Measurements from ENCODE around the gene GRIK4.

GRIK4 gene

GRCh38 chr11:120706257-120706656, 194.7 kb downstream of the GRIK4 start:
- Histone ChIP-seq H3K9me3 (ENCODE audit: severe bottlenecking) (no peaks in the 10 kb centered on the region), H3K27ac (ENCODE audit: poor library complexity, severe bottlenecking) (no peak overlapping the region), H3K27me3 (ENCODE audit: insufficient read depth, poor library complexity, severe bottlenecking) (no peaks in the 10 kb centered on the region), H3K4me1 (ENCODE audit: insufficient read depth, poor library complexity, severe bottlenecking) (peaks cover 3% of the 10 kb centered on the region), H3K36me3 (ENCODE audit: low read depth) (no peaks in the 10 kb centered on the region), H3K4me3 (ENCODE audit: severe bottlenecking) (no peak overlapping the region)
- no peak for TF ChIP-seq CTCF (IDR thresholded peaks at IDR 0.05; ENCODE audit: poor library complexity, severe bottlenecking)
- DNase-seq (ENCODE audit: low spot score), result no peak
- no peak for ATAC-seq (ENCODE audit: low read depth)

DNA sequence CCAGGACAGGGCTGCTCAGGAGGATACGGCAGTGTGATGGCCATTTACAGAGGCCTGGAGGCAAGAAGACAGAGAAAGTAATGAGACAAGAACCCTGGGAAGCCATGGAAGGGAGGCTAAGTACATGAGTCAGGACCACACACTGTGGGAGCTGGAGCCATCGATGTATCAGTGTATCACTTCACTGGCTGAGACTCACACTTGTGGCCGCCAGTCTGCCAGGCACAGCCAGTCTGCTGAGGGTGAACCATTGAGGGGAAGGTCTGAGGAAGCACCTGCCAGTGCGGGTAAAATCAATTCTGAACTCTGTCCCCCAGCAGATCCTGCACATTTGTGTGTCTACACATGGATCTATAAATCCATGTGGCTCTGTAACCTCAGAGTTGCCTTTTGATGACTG, 195.6 kb downstream of the GRIK4 start:
- ATAC-seq (ENCODE audit: low read depth) (no peak), DNase-seq (ENCODE audit: low spot score) (no peak)
- H3K9me3 ChIP-seq (ENCODE audit: severe bottlenecking), result no peaks in the 10 kb centered on the region
- no peaks in the 10 kb centered on the region for H3K36me3 ChIP-seq (ENCODE audit: low read depth)
- no peak overlapping the region for H3K4me3 ChIP-seq (ENCODE audit: severe bottlenecking)
- H3K27ac ChIP-seq (ENCODE audit: poor library complexity, severe bottlenecking), result no peak overlapping the region
- TF ChIP-seq CTCF (IDR thresholded peaks at IDR 0.05; ENCODE audit: poor library complexity, severe bottlenecking), result no peak
- H3K27me3 ChIP-seq (ENCODE audit: insufficient read depth, poor library complexity, severe bottlenecking), result no peaks in the 10 kb centered on the region
- peaks cover 3% of the 10 kb centered on the region for H3K4me1 ChIP-seq (ENCODE audit: insufficient read depth, poor library complexity, severe bottlenecking)

DNA sequence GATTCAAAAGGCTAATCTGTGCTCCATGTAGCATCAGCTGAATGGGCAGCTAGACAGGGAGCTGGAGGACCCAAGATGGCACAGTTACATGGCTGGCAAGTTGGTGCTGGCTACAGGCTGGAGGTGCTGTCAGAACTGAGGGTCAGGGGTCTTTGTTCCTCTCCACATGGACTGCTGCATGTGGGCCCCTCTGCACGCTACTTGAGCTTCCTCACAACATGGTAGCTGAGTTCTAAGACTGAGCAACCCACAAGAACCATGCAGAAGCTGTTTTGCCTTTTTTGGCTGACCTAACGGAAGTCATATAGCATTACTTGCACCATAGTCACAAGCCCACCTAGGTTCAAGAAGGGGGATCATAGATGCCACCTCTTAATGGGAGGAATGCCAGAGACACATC, 196.1 kb downstream of the GRIK4 start:
- Histone ChIP-seq H3K4me1 (ENCODE audit: insufficient read depth, poor library complexity, severe bottlenecking) (peaks cover 3% of the 10 kb centered on the region), H3K27ac (ENCODE audit: poor library complexity, severe bottlenecking) (no peak overlapping the region), H3K36me3 (ENCODE audit: low read depth) (no peaks in the 10 kb centered on the region), H3K4me3 (ENCODE audit: severe bottlenecking) (no peak overlapping the region), H3K9me3 (ENCODE audit: severe bottlenecking) (no peaks in the 10 kb centered on the region), H3K27me3 (ENCODE audit: insufficient read depth, poor library complexity, severe bottlenecking) (no peaks in the 10 kb centered on the region)
- ATAC-seq (ENCODE audit: low read depth) (no peak), DNase-seq (ENCODE audit: low spot score) (no peak)
- TF ChIP-seq CTCF (IDR thresholded peaks at IDR 0.05; ENCODE audit: poor library complexity, severe bottlenecking), result no peak

- peaks cover 3% of the 10 kb centered on the region for H3K4me1 ChIP-seq (ENCODE audit: insufficient read depth, poor library complexity, severe bottlenecking)
- no peak overlapping the region for H3K27ac ChIP-seq (ENCODE audit: poor library complexity, severe bottlenecking)
- H3K9me3 ChIP-seq (ENCODE audit: severe bottlenecking), result no peaks in the 10 kb centered on the region
- TF ChIP-seq CTCF (IDR thresholded peaks at IDR 0.05; ENCODE audit: poor library complexity, severe bottlenecking), result no peak
- H3K27me3 ChIP-seq (ENCODE audit: insufficient read depth, poor library complexity, severe bottlenecking), result no peaks in the 10 kb centered on the region
- DNase-seq (ENCODE audit: low spot score), result no peak
- no peak overlapping the region for H3K4me3 ChIP-seq (ENCODE audit: severe bottlenecking)
- no peaks in the 10 kb centered on the region for H3K36me3 ChIP-seq (ENCODE audit: low read depth)
- no peak for ATAC-seq (ENCODE audit: low read depth)
These were observed 197.1 kb downstream of the GRIK4 start for GRCh38 chr11:120708511-120709183.

- Histone ChIP-seq H3K4me1 (ENCODE audit: insufficient read depth, poor library complexity, severe bottlenecking) (peaks cover 3% of the 10 kb centered on the region), H3K27ac (ENCODE audit: poor library complexity, severe bottlenecking) (no peak overlapping the region), H3K27me3 (ENCODE audit: insufficient read depth, poor library complexity, severe bottlenecking) (no peaks in the 10 kb centered on the region), H3K9me3 (ENCODE audit: severe bottlenecking) (no peaks in the 10 kb centered on the region), H3K4me3 (ENCODE audit: severe bottlenecking) (no peak overlapping the region), H3K36me3 (ENCODE audit: low read depth) (no peaks in the 10 kb centered on the region)
- DNase-seq (ENCODE audit: low spot score) (no peak), ATAC-seq (ENCODE audit: low read depth) (no peak)
- no peak for TF ChIP-seq CTCF (IDR thresholded peaks at IDR 0.05; ENCODE audit: poor library complexity, severe bottlenecking)
These were observed 198.3 kb downstream of the GRIK4 start for GRCh38 chr11:120709808-120710207.

Data from RWPE2 (cell line).